Left colon (tissue), 2 donors: ENCODE results near the gene CHST3. TPM values are rescaled to one million over a fixed set of nuclear protein-coding genes. Genes with fewer than 3 reads are reported as not detected.
"Not testable (repeated sequence)": the region's sequence is repeated elsewhere in the genome, so short reads cannot be mapped to it uniquely, and the experiment has no call there.

Experiments
- ATAC-seq: fragments of 200-7000 bp; cut with Tn5 transposase; one replicate; pipeline ENCODE4 v1.9.1; 2020; ENCODE audit warnings: mild to moderate bottlenecking, moderate library complexity
- DNase-seq, 2 donors: peaks; one replicate each; pipeline ENCODE4 v3.0.0-alpha.2; 2020
- intact Hi-C, 2 donors: fragments of 100-400 bp; cut with DNase I in 1 of 2; cut with micrococcal nuclease in 1 of 2; formaldehyde crosslinking; loops; one replicate each; pipeline versions ENCODE4 v1.11.2 to v1.14.0; 2022; cut with DNase I, micrococcal nuclease
- total RNA-seq, 2 donors: library from RNA; stranded (reverse); fragmentation: NEBNext Ultra II Directional; extraction: Animal tissue kit (Norgen Biotek cat#: 25700); gene quantifications; one replicate each; pipeline ENCODE4 v1.2.1, GENCODE V29; 2021
- donor health status: DM: no; HTN: no; CAD: no.
- donor health status: DM: yes; HTN: yes; CAD: no.

The CHST3 gene
- total RNA-seq, 2 donors from 2014 or later: 1.1 to 2.7 TPM

- intact Hi-C loops: no loop called here
- ATAC-seq (no peak), DNase-seq (no peak)
Observed at GRCh38 chr10:71982269-71983178, 18.3 kb downstream of the CHST3 start.

- no peak for DNase-seq
- intact Hi-C loops: no loop called here
- ATAC-seq: no peak
Observed at GRCh38 chr10:71984126-71984808, 20.1 kb downstream of the CHST3 start.

GRCh38 chr10:71984809-71985388, 20.7 kb downstream of the CHST3 start:
- intact Hi-C loops: no loop called here
- ATAC-seq (no peak), DNase-seq (no peak)

GRCh38 chr10:71985542-71986250, 21.5 kb downstream of the CHST3 start:
- DNase-seq: no peak
- intact Hi-C loops: no loop called here
- no peak for ATAC-seq

- DNase-seq, ATAC-seq, intact Hi-C loops: not testable (repeated sequence)
Observed at GRCh38 chr10:71988895-71989294, 24.7 kb downstream of the CHST3 start.

- DNase-seq (no peak), ATAC-seq (peak; percentile 61)
- intact Hi-C loops: no loop called here
Observed at GRCh38 chr10:71989661-71990454, 25.7 kb downstream of the CHST3 start.

GRCh38 chr10:71990706-71991269, 26.6 kb downstream of the CHST3 start:
- no peak for DNase-seq
- no peak for ATAC-seq
- intact Hi-C loops: no loop called here

- ATAC-seq: no peak
- intact Hi-C loops: no loop called here
- DNase-seq: no peak
Observed at GRCh38 chr10:71995449-71995848, 31.3 kb downstream of the CHST3 start.

GRCh38 chr10:71995887-71996575, 31.8 kb downstream of the CHST3 start:
- intact Hi-C loops: no loop called here
- no peak for ATAC-seq
- no peak for DNase-seq

GRCh38 chr10:71996592-71997371, 32.6 kb downstream of the CHST3 start:
- intact Hi-C loops: no loop called here
- no peak for ATAC-seq
- DNase-seq: no peak

GRCh38 chr10:71998119-71998839, 34.1 kb downstream of the CHST3 start:
- DNase-seq: no peak
- peak; percentile 87 for ATAC-seq
- intact Hi-C loops: no loop called here

GRCh38 chr10:71998840-71999194, 34.6 kb downstream of the CHST3 start:
- intact Hi-C loops: no loop called here
- DNase-seq: peak; percentile 35 to 55
- ATAC-seq: peak; percentile 82

- no peak for ATAC-seq
- intact Hi-C loops: no loop called here
- DNase-seq: peak; percentile 38 to 68
Observed at GRCh38 chr10:71999360-72000072, 35.3 kb downstream of the CHST3 start.

GRCh38 chr10:72000073-72001032, 36.2 kb downstream of the CHST3 start:
- ATAC-seq: no peak
- intact Hi-C loops: no loop called here

GRCh38 chr10:72001033-72001395, 36.8 kb downstream of the CHST3 start:
- intact Hi-C loops: no loop called here
- no peak for DNase-seq
- no peak for ATAC-seq

More at GRCh38 chr10:72000073-72001032, 36.2 kb downstream of the CHST3 start:
- DNase-seq: no peak
